ENCODE data around the gene TRMT10B.
"Not testable (repeated sequence)": the region's sequence is repeated elsewhere in the genome, so short reads cannot be mapped to it uniquely, and the experiment has no call there.

The TRMT10B gene

DNA sequence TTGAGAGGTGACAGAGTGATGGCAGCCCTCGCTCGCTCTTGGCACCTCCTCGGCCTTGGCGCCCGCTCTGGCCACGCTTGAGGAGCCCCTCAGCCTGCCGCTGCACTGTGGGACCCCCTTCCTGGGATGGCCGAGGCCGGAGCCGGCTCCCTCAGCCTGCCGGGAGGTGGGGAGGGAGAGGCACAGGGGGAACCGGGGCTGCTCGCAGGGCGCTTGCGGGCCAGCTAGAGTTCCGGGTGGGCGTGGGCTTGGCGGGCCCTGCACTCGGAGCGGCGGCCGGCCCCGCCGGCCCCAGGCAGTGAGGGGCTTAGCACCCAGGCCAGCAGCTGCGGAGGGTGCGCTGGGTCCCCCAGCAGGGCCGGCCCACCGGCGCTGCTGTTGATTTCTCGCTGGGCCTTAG, 1.9 kb upstream of the TRMT10B start:
- DNase-seq, result not testable (repeated sequence)

DNA sequence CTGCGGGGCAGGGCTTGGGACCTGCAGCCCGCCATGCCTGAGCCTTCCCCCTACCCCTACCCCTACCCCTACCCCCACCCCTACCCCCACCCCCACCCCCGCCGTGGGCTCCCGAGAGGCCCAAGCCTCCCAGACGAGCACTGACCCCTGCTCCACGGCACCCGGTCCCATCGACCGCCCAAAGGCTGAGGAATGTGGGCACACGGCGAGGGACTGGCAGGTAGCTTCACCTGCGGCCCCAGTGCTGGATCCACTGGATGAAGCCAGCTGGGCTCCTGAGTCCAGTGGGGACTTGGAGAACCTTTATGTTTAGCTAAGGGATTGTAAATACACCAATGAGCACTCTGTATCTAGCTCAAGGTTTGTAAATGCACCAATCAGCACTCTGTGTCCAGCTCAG, 1.5 kb upstream of the TRMT10B start:
- DNase-seq, result not testable (repeated sequence)

DNA sequence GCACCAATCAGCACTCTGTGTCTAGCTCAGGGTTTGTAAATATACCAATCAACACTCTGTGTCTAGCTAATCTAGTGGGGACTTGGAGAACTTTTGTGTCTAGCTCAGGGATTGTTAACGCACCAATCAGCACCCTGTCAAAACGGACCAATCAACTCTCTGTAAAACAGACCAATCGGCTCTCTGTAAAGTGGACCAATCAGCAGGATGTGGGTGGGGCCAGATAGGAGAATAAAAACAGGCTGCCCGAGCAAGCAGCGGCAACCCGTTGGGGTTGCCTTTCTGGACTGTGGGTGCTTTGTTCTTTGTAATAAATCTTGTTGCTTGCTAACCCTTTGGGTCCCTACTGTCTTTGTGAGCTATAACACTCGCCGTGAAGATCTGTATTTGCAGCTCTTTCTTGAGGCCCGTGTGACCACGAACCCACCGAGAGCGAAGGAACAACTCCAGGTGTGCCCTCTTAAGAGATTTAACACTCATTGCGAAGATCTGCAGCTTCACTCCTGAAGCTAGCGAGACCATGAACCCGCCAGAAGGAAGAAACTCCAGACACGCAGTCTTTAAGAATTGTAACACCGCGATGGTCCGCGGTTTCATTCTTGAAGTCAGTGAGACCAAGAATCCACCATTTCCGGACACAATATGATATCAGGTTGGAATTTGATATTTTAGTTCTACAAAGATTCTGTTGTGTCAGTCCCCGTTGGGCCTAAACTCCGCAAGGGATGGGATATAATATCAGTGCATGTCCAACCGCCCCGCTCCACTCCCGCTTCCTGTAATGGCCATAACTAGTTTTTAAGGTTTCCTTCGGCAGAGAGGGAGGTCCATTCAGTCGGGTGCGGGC, 740 bp upstream of the TRMT10B start:
- no peak for DNase-seq

- no peak for DNase-seq
Measured at GRCh38 chr9:37758747-37759146, 5.1 kb downstream of the TRMT10B start.

DNA sequence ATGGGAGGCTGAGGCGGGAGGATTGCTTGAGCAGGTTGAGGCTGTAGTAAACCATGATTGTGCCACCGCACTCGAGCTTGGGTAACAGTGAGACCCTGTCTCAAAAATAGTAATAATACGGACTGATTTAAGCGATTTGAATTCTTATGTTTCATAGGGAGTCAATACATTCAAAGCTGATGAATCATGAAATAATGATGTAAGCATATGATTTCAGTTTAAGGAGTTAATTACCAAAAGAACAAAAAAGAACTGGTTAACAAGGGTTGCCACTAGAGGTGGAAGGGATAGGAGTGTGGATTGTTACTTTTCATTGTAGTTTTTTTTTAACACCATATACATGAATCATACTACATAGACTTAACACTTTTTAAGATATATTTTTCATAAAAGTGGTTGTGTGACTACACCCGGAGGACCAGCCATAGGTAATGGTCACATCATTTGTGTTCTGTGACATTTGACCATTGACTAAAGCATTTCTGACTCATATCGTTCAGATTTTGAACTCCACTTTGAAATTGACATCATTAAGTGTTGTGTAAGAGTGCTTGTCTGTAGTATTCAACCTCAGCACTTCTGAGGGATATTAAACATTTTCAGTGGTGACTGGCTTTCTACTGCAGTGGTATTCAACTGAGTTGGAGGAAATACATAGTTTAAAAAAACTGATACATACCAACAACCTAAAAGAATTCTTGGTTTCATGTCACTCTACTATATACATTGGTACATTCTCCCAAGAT, 7.0 kb downstream of the TRMT10B start:
- no peak for DNase-seq

- DNase-seq, result no peak
Measured at GRCh38 chr9:37761511-37761910, 7.9 kb downstream of the TRMT10B start.

- DNase-seq, result not testable (repeated sequence)
Measured at GRCh38 chr9:37765263-37765662, 11.7 kb downstream of the TRMT10B start.

DNA sequence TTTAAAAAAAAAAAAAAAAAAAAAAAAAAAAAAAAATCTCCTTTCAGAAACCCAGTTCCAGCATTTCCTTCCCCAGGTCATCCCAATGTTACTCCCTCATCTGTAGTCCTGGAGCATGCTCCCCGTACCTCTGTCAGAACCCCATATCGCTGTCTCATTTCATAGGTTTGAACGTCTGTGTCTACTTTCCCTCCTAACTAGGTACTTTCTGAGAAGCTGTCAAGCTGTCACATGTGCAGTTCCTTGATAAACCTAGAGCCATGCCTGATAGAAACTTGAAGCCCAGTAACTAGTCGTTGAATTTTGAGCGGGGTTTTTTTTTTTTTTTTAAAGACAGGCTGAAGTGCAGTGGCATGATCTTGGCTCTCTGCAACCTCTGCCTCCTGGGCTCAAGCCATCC, 15.7 kb downstream of the TRMT10B start:
- DNase-seq, result no peak

GRCh38 chr9:37769995-37770394, 16.4 kb downstream of the TRMT10B start:
- no peak for DNase-seq

DNA sequence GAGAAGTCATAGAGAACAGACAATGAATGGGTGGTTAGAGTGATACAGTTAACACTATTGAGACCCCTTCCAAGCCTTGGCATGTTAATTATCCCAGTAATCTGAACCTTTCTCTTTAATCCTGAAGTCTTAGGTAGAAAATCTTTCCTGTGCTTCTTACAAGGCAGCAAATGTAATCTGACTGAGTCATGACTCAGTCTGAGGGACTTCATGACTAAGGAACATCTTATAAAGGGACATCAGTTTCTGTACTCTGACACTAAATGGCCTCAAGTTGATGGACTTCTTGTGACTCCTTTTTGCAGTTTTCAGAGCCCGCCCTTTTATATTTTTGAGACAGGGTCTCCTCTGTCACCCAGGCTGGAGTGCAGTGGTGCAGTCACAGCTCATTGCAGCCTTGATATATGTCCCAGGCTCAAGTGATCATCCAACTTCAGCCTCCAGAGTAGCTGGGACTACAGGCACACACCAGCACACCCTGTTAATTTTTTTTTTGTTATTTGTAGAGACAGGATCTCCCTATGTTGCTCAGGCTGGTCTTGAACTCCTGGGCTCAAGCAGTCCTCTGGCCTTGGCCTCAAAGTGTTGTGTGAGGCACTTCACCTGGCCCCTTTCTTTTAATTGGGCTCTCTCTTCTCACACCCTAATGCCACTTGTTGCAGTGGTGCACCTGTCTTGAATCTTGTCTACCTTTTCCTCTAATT, 21.8 kb downstream of the TRMT10B start:
- DNase-seq, result no peak

DNA sequence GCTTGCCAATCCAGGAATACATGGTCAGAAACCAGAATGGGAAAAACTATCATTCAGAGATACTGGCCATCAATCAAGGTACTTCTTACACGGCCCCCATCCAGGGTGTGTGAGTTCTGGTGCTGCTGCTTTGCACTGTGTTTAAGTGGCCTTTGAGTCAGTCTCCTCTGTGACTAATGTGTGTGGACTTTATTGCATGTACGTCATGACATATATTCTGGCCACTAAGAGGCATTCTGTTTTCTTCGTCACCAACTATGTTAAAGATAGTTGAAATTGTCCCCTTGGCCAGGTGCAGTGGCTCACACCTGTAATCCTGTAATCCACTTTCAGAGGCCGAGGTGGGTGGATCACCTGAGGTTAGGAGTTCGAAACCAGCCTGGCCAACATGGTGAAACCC, 22.7 kb downstream of the TRMT10B start:
- DNase-seq, result no peak

GRCh38 chr9:37778534-37778933, 24.9 kb downstream of the TRMT10B start:
- DNase-seq, result no peak

DNA sequence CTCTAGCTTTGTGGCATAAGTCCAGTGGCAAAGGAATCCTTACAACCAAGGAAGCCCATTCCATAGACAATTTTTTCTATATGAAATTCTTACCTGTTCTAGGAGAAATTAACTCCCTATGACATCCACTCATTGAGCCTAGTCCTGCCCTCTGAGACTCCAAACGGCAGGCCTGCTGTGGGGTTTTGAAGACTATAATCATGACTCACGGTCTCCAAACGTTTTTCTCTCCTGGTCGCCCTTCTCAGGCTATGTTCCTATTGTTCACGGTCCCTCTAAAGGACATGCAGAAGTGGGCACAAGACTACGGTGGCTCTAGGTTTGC, 30.6 kb downstream of the TRMT10B start:
- no peak for DNase-seq

DNA sequence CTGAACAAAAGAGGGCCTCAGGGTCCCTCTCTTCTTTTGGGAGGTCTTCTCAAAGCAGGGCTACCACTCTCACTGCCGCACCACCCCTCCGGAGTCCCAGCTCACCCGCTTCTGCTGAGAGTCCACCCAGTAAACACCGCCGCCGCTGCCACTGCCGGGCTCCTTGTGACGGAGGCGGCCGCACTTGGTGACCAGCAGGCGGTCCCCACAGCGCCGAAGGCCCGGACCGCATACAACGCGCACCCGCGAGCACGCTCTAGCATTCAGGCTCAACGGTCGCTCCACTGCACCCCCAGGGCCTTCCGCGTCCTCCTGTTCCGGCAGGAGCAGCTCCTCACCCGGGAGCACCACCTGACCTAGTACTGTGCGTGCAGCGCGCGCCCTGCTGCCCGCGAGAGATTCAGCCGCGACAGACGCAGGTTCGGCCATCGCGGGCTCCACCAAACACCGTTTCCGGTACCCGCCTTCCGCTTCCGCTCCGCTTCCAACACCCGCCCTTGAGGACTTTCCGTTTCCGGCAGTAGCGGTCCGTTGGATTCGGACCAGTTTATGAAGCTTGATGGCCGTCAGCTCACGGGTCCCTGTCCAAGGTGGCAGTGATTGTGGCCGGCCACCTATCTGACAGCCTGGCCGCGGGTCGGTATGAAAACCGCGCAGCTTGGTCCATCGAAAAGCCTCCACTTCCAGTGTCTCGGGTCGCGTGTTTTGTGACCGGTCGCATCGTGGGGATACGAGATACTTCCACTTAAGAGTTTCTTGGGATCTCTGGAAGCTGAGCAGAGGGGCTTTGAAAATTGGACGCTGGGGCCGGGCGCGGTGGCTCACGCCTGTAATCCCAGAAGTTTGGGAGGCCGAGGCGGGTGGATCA, 31.2 kb downstream of the TRMT10B start, which contains the start of gene EXOSC3:
Gene EXOSC3, minus strand, starts transcription at position 449 of the 868 bp plus-strand sequence. Its CDS starts 20 bp downstream, at position 429.
- peak; percentile 68 to 83 (median 77) for DNase-seq

DNA sequence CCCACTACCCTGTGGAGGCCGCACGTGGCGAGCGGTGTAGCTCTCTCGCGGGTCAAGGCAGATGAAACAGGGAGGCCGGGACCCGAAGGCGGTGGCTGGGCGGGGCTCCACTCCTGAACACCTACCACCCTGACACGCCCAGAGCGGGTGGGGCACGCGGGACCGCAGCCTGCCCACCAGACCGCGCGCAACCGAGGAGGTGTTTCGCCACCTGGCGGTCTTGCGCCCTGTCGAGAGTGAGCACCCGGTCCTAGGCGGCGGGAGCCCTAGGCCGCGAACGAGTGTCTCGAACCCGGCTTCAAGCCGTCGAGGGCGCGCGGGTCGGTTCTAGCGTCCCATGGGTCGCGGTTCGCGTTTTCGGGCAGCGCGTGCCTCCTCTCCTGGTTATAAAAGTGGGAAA, 33.5 kb downstream of the TRMT10B start:
- DNase-seq, result no peak

DNA sequence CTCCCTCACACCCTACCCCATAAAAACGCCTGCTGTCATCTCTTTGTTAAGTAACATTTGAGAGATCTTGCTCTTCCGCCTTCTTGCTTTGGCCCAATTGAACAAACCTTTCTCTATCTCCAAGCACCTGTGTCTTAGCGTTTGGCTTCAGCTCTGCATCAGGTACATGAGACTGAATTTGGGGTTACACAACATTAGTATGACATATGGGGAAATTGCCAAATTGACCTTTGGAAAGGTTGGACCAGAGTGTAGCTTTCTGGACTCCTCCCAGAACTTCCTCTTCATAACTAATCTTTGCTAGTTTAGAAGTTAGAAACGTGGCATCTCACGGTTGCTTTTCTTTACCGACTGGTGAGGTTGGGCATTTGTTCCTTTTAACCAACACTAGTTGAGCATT, 34.7 kb downstream of the TRMT10B start:
- DNase-seq, result no peak

DNA sequence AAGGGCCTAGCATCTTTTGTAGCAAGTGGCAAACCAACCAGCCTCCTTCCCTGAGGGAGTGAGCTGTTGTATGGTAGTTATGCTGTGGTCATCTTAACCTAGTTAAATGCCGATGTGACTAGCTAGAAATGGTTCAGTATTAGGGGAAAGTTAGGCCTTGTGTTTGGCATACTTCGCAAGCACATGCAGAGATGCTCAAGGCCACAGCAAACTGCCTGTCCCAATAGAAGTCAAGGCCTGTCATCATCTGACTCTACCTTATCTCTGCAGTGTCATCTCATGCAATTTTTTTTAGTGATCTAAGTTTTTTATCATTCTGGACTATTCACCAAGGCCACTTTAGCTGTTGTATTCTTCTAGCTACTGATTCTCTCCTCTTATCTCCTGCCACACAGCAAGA, 36.5 kb downstream of the TRMT10B start:
- DNase-seq, result no peak

DNA sequence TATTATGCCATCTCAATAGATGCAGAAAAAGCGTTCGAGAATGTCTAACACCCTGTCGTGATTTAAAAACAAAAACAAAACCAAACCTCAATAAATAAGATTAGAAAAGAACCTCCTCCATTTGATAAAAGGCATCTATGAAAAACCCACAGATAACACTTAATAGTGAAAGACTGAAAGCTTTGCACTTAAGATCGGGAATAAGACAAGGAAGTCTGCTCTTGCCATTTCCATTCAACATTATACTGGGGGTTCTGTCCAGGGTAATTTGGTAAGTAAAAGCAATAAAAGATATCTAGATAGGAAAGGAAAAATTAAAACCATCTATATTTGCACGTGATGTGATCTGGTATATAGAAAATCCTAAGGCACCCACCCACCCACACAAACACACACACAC, 38.5 kb downstream of the TRMT10B start:
- DNase-seq, result no peak

GRCh38 chr9:37796232-37796631, 42.6 kb downstream of the TRMT10B start:
- DNase-seq, result no peak

DNA sequence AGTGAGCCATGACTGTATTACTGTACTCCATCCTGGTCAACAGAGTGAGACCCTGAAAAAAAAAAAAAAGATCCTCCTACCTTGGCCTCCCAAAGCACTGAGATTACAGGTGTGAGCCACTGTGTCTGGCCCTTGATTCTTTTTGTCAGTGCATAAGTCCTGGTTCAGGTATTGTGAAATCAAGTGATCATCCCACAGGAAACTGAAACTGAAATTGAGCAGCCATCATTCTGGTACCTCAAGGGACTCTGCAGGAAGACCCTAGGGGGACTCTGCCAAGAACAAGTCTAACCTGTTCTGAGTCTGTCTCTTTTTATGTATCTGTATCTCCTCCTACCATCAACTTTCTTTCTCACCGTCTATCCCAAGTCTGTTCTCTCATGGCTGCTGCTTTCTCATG, 45.1 kb downstream of the TRMT10B start:
- no peak for DNase-seq

DNA sequence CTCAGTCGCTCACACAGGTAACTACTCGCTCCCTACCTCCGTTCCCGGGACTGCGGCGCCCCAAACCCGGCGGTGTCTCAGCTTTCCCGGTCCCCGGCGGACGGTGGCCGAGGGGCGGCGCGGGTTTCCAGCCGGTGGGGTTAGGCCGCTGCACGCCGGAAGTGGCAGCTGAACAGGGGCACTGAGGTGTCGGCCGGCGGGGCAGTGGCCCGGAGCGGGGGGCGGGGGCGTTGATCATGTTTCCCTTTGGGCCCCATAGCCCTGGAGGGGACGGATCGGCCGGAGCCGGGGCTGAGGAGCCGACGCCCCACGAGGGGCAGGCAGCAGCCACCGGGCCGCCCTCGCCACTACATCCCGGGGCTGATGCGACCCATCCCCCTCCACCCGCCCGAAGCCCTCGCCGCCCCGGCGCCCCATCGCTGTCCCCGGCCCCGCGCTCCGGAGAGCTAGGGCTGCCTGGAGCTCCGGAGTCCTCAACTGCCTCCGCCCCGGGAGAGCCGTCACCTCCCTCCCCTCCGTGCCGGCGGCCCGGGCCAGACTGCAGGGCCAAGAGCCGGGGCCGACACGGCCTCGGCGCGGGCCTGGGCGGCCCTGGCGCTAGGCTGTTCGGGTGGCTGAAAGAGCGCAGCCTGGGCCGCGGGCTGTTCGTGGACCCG, 47.2 kb downstream of the TRMT10B start, which contains the start of gene DCAF10:
Gene DCAF10, plus strand, starts transcription at position 167 of the 656 bp plus-strand sequence. Its CDS starts 70 bp downstream, at position 237.
- peak; percentile 66 to 92 (median 82) for DNase-seq

DNA sequence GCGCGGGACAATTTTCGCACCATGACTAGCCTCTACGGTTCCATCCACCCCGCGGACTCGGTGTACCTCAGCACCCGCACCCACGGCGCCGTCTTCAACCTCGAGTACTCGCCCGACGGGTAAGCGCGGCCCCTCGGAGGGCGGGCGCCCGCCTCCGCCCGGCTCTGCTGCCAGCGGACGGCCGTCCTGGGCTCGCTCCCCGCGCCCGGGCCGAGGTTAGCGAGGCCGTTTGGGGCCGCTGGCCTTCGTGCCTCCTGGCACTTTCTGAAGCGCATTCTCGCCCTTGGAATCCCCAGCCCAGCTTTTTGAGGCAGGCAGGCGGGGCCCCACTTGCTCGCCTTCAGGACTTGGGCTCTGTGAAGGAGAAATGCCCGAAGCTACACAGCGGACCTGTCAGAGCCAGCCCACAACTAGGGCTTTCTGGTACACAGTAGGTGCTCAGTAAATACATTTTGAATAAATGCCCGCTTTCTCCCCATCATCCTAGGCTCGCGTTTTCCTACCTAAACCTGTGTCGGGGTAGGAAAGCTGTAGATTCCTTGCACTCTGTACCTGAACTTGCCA, 47.8 kb downstream of the TRMT10B start:
- DNase-seq, result no peak

Measured in stimulated activated naive CD4-positive, alpha-beta T cell (primary cell).